Measurements from ENCODE around the gene SCNN1A. TPM values are rescaled to one million over a fixed set of nuclear protein-coding genes. Genes with fewer than 3 reads are reported as not detected.
A peak's percentile ranks its signal among the peaks of the same experiment; 100 is the strongest.

SCNN1A gene
- total and polyA plus RNA-seq, 8 donors, result 16.6 to 486 (median 166) TPM

DNA sequence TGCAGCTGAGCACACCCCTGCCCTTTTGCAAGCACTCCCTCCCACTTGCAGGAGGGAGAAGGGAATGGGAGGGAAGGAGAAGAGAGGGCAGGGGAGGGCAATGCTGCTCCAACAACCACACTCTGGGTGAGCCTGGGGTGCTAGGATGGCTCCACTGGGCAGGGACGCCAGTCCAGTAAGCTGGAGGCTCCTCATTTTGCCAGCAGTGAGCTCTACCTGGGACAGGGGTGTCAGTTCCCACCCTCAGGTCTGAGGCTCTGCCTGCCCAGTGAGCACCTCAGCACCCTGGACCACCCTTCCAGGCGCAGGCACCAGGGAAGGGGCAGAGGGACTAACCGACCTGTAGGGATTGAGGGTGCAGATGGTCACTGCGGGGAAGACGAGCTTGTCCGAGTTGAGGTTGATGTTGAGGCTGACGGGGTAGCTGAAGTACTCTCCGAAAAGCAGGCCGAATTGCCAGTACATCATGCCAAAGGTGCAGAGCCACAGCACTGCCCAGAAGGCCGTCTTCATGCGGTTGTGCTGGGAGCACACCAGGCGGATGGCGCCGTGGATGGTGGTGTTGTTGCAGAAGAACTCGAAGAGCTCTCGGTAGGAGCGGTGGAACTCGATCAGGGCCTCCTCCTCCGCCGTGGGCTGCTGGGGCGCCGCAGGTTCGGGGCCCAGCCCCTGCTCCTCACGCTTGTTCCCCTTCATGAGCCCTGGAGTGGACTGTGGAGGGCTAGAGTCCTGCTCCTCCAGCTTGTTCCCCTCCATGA lies 1.2 kb downstream of the SCNN1A start:
- Histone ChIP-seq H3K4me3 (peak overlapping the region; percentile 37 to 52 (median 49)), H3K4me1 (peaks cover 53 to 76% (median 63%) of the 10 kb centered on the region in 4 donors), H3K27me3 (no peaks in the 10 kb centered on the region), H3K9me3 (no peaks in the 10 kb centered on the region), H3K27ac (peak overlapping the region; percentile 89 to 96 (median 95)), H3K36me3 (no peaks in the 10 kb centered on the region)
- 40 to 68% (median 50%) methylated on average over 21 to 24 of the region's 24 CpGs for WGBS, 5 donors
- no peak for DNase-seq
- TF ChIP-seq EP300 (IDR thresholded peaks at IDR 0.05) (no peak), POLR2A (IDR thresholded peaks at IDR 0.05) (no peak), POLR2AphosphoS5 (IDR thresholded peaks at IDR 0.05) (no peak)
- TF ChIP-seq, protein P1, sequence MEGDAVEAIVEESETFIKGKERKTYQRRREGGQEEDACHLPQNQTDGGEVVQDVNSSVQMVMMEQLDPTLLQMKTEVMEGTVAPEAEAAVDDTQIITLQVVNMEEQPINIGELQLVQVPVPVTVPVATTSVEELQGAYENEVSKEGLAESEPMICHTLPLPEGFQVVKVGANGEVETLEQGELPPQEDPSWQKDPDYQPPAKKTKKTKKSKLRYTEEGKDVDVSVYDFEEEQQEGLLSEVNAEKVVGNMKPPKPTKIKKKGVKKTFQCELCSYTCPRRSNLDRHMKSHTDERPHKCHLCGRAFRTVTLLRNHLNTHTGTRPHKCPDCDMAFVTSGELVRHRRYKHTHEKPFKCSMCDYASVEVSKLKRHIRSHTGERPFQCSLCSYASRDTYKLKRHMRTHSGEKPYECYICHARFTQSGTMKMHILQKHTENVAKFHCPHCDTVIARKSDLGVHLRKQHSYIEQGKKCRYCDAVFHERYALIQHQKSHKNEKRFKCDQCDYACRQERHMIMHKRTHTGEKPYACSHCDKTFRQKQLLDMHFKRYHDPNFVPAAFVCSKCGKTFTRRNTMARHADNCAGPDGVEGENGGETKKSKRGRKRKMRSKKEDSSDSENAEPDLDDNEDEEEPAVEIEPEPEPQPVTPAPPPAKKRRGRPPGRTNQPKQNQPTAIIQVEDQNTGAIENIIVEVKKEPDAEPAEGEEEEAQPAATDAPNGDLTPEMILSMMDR (IDR thresholded peaks at IDR 0.05), result no peak
- intact Hi-C loops (cut with DNase I; ENCODE audit: low total_unique reads), result no loop called here

DNA sequence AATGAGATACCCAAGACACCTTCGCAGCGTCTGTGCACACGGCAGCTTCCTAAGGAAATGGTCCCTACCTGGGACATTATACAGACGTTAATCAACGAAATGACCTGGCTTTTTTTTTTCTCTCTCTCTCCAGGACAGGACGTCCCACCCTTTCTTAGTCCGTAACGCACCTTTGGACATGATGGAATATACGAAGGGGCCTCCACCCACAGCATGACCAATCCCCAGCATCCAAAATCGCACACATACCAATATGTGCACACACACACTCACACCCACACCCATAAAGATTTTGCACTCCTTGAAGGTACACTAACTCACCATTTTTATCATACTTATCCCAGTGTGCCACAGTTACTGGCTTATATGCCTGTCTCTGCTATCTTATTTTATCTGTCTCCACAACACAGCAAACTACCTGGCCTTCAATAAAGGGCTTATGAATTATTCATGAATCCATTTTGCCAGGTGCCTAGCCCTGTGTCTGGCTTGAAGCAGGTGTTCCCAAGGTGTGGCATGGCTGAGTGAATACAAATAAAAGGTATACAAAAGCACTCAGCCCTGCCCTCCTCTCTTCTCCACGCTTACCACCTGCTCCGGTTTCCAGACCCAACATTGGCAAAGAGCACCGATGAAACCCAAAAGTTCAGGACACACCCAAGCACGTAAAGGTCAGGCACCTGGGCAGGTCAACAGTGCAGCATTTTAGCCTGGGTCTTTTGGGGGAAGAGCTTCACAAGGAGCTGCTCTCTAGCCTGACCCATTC lies 2.2 kb downstream of the SCNN1A start:
- Histone ChIP-seq H3K27ac (peak overlapping the region; percentile 89 to 96 (median 95)), H3K36me3 (no peaks in the 10 kb centered on the region), H3K4me1 (peaks cover 45 to 76% (median 60%) of the 10 kb centered on the region in 4 donors), H3K27me3 (no peaks in the 10 kb centered on the region), H3K9me3 (no peaks in the 10 kb centered on the region), H3K4me3 (peak overlapping the region; percentile 37 to 52 (median 49))
- 35 to 53% (median 39%) methylated on average over 14 of the region's 14 CpGs for WGBS, 5 donors
- DNase-seq, result peak; percentile 44 to 57
- TF ChIP-seq EP300 (IDR thresholded peaks at IDR 0.05) (no peak), POLR2AphosphoS5 (IDR thresholded peaks at IDR 0.05) (peak in 1 of 3 donors; percentile 22), POLR2A (IDR thresholded peaks at IDR 0.05) (no peak)
- TF ChIP-seq, protein P1 (IDR thresholded peaks at IDR 0.05), result no peak
- intact Hi-C loops (cut with DNase I; ENCODE audit: low total_unique reads), result no loop called here

DNA sequence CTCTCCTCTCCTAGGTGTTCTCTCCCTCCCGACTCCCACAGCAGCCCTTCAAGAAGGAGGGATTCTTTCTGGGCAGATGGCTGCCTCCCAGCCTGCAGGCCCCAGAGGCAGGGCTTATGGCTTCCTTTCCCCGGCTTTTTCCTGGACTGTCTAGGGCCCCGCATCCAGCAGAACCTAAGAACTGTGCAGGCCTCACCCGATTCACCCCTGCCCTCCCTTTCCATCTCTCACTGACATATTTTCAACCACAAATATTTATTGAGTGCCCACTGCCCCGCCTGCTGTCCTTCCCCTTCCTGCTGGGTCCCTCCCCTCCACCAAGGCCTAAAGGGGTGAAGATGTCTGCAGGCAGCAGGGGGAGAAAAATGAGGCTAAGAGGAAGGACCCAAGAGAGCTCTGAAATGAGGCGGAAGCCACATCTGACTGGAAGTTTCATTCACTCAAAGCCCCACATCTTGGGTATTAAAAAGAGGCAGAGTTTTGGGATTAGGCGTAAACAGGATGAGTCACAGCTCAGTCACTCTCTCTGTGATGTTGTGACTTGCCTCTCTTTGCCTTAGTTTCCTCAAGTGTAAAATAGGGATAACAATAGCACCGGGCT lies 2.9 kb downstream of the SCNN1A start:
- Histone ChIP-seq H3K27me3 (no peaks in the 10 kb centered on the region), H3K4me1 (peaks cover 41 to 76% (median 53%) of the 10 kb centered on the region in 4 donors), H3K9me3 (no peaks in the 10 kb centered on the region), H3K4me3 (peak overlapping the region; percentile 37 to 52 (median 49)), H3K27ac (peak overlapping the region; percentile 89 to 96 (median 95)), H3K36me3 (no peaks in the 10 kb centered on the region)
- 10 to 26% (median 22%) methylated on average over 8 of the region's 8 CpGs for WGBS, 5 donors
- DNase-seq, result peak; percentile 45 to 74
- intact Hi-C loops (cut with DNase I; ENCODE audit: low total_unique reads), result no loop called here
- TF ChIP-seq, protein P1 (IDR thresholded peaks at IDR 0.05), result no peak
- TF ChIP-seq POLR2AphosphoS5 (IDR thresholded peaks at IDR 0.05), result peak in 1 of 3 donors; percentile 7
- no peak for TF ChIP-seq POLR2A (IDR thresholded peaks at IDR 0.05)
- no peak for TF ChIP-seq EP300 (IDR thresholded peaks at IDR 0.05)
